ENCODE results near the gene LKAAEAR1.

DNA sequence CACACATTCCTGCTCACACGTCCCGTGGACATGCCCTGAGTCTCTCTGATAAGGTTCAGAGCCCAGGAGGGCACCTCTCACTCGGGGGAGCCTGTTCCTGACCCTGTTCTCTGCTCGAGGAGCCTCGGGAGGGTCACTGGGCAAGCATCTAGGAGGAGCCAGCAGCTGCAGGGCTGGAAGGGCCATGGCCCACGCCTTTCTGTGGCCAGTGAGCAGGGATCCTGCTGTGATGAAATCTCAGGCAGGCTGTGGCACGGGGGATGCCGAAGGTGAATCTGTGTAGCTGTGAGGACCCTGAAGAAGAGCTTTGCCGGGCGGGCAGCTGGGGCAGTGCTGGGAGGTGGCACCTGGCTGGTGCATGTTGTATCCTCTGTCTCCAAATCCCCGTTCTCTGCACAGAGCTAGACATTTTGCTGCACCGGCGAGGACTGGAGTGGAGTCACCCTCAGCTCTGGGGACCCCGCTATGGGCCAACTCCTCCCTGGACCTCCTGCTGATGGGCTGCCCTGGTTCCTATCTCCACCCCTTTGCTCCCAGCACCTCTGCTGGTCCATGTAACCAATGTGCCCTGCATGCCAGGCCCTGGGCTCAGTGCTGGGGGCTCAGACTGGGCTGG lies 30.3 kb upstream of the LKAAEAR1 start:
- TF ChIP-seq, protein P1, sequence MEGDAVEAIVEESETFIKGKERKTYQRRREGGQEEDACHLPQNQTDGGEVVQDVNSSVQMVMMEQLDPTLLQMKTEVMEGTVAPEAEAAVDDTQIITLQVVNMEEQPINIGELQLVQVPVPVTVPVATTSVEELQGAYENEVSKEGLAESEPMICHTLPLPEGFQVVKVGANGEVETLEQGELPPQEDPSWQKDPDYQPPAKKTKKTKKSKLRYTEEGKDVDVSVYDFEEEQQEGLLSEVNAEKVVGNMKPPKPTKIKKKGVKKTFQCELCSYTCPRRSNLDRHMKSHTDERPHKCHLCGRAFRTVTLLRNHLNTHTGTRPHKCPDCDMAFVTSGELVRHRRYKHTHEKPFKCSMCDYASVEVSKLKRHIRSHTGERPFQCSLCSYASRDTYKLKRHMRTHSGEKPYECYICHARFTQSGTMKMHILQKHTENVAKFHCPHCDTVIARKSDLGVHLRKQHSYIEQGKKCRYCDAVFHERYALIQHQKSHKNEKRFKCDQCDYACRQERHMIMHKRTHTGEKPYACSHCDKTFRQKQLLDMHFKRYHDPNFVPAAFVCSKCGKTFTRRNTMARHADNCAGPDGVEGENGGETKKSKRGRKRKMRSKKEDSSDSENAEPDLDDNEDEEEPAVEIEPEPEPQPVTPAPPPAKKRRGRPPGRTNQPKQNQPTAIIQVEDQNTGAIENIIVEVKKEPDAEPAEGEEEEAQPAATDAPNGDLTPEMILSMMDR (IDR thresholded peaks at IDR 0.05): no peak
- TF ChIP-seq EP300 (IDR thresholded peaks at IDR 0.05) (no peak), POLR2A (IDR thresholded peaks at IDR 0.05) (no peak)
